ENCODE data around the gene WIZ.
A peak's percentile ranks its signal among the peaks of the same experiment; 100 is the strongest.

WIZ gene

GRCh38 chr19:15456871-15457700 lies 7.3 kb upstream of the WIZ start:
- no peaks in the 10 kb centered on the region for H3K9me3 ChIP-seq (ENCODE audit: control insufficient read depth, insufficient read depth, low read depth, low read length)
- ChIA-PET CTCF (no interaction called here), POLR2A (interaction anchor here (1.0 to 1.5 kb wide), 2 partner anchors 24 to 38 kb away, joined by 4 to 5 read pairs; partner anchors contain the start of gene AKAP8L)
- peak overlapping the region; percentile 7; the same call in 1 of the 2 replicates for H3K4me3 ChIP-seq (ENCODE audit: low read depth, low read length)
- TF ChIP-seq KLF1 (tag by site-specific recombination; IDR thresholded peaks at IDR 0.05) (peak; percentile 96), ZNF621 (tag by site-specific recombination; IDR thresholded peaks at IDR 0.05) (no peak), ZNF202 (tag by site-specific recombination; IDR thresholded peaks at IDR 0.05; ENCODE audit: borderline replicate concordance) (no peak), KLF8 (tag by site-specific recombination; IDR thresholded peaks at IDR 0.05) (peak; percentile 80), KLF9 (tag by site-specific recombination; IDR thresholded peaks at IDR 0.05; ENCODE audit: low read depth) (peak; percentile 53; the same call in 1 of the 2 replicates), SP3 (tag by site-specific recombination; IDR thresholded peaks at IDR 0.05) (0 out of 2 replicates have a peak, but pooled peaks have one; percentile 19), SP2 (tag by site-specific recombination; IDR thresholded peaks at IDR 0.05) (peak; percentile 51), YY2 (tag by site-specific recombination; IDR thresholded peaks at IDR 0.05) (no peak), ZNF792 (tag by site-specific recombination; IDR thresholded peaks at IDR 0.05) (no peak)
- no peaks in the 10 kb centered on the region for H3K36me3 ChIP-seq (ENCODE audit: control insufficient read depth in 2 of 2, insufficient read depth in 1 of 2, low read length in 2 of 2)
- no peaks in the 10 kb centered on the region; the same call in 1 of the 2 replicates for H3K4me1 ChIP-seq (ENCODE audit: control insufficient read depth, insufficient read depth, low read length)
- H3K27ac ChIP-seq (ENCODE audit: extremely low read depth, low read depth, low read length), result no peak overlapping the region

- no peak overlapping the region for H3K27ac ChIP-seq (ENCODE audit: extremely low read depth, low read depth, low read length)
- H3K36me3 ChIP-seq (ENCODE audit: control insufficient read depth in 2 of 2, insufficient read depth in 1 of 2, low read length in 2 of 2), result no peaks in the 10 kb centered on the region
- TF ChIP-seq ZNF2 (tag by site-specific recombination; IDR thresholded peaks at IDR 0.05), result no peak
- no peak for TF ChIP-seq ZNF140 (tag by site-specific recombination; IDR thresholded peaks at IDR 0.05)
- no peak for TF ChIP-seq ZNF776 (tag by site-specific recombination; IDR thresholded peaks at IDR 0.05; ENCODE audit: borderline replicate concordance)
- TF ChIP-seq SP2 (tag by site-specific recombination; IDR thresholded peaks at IDR 0.05), result no peak
- no peak for TF ChIP-seq PRDM10 (tag by site-specific recombination; IDR thresholded peaks at IDR 0.05)
- TF ChIP-seq ZNF610 (tag by site-specific recombination; IDR thresholded peaks at IDR 0.05; ENCODE audit: borderline replicate concordance), result no peak
- no peak for TF ChIP-seq ZBTB48 (tag by site-specific recombination; IDR thresholded peaks at IDR 0.05)
- no peak for TF ChIP-seq ZNF132 (tag by site-specific recombination; IDR thresholded peaks at IDR 0.05; ENCODE audit: borderline replicate concordance)
- TF ChIP-seq GLIS2 (tag by site-specific recombination; IDR thresholded peaks at IDR 0.05), result no peak
- H3K4me3 ChIP-seq (ENCODE audit: low read depth, low read length), result no peak overlapping the region
- ChIA-PET CTCF (interaction anchor here (0.6 kb wide), 1 partner anchor 145 kb away, joined by 3 read pairs; no protein-coding TSS in a partner anchor), POLR2A (interaction anchor here (1.0 to 1.5 kb wide), 2 partner anchors 24 to 38 kb away, joined by 4 to 5 read pairs; partner anchors contain the start of gene AKAP8L)
- no peaks in the 10 kb centered on the region for H3K9me3 ChIP-seq (ENCODE audit: control insufficient read depth, insufficient read depth, low read depth, low read length)
- H3K4me1 ChIP-seq (ENCODE audit: control insufficient read depth, insufficient read depth, low read length), result no peaks in the 10 kb centered on the region; the same call in 1 of the 2 replicates
These were observed 6.7 kb upstream of the WIZ start for GRCh38 chr19:15456441-15456840.

- no peaks in the 10 kb centered on the region for H3K36me3 ChIP-seq (ENCODE audit: control insufficient read depth in 2 of 2, insufficient read depth in 1 of 2, low read length in 2 of 2)
- H3K4me1 ChIP-seq (ENCODE audit: control insufficient read depth, insufficient read depth, low read length), result no peaks in the 10 kb centered on the region; the same call in 1 of the 2 replicates
- H3K4me3 ChIP-seq (ENCODE audit: low read depth, low read length), result no peak overlapping the region
- no peaks in the 10 kb centered on the region for H3K9me3 ChIP-seq (ENCODE audit: control insufficient read depth, insufficient read depth, low read depth, low read length)
- POLR2A ChIA-PET, result interaction anchor here (1.0 to 1.5 kb wide), 2 partner anchors 23 to 37 kb away, joined by 4 to 5 read pairs; partner anchors contain the start of gene AKAP8L
- CTCF ChIA-PET, result interaction anchor here (0.6 kb wide), 1 partner anchor 145 kb away, joined by 3 read pairs; no protein-coding TSS in a partner anchor
- TF ChIP-seq ZNF785 (tag by site-specific recombination; IDR thresholded peaks at IDR 0.05) (no peak), ZSCAN4 (tag by site-specific recombination; IDR thresholded peaks at IDR 0.05) (no peak), SP3 (tag by site-specific recombination; IDR thresholded peaks at IDR 0.05) (no peak), ZNF692 (tag by site-specific recombination; IDR thresholded peaks at IDR 0.05) (no peak)
- H3K27ac ChIP-seq (ENCODE audit: extremely low read depth, low read depth, low read length), result no peak overlapping the region
These were observed 6.2 kb upstream of the WIZ start for GRCh38 chr19:15455996-15456395.

Measured in HEK293 (cell line).